HEK293 (cell line): ENCODE measurements around the gene BTG2.

ENCODE experiments used
- CTCF ChIA-PET: fragments of 350-600 bp; formaldehyde crosslinking; extraction: SDS; loops from one replicate; lab custom pipeline; 2021; ENCODE audit warnings: antibody characterized with exemption; lab: Yijun Ruan, JAX
- POLR2A ChIA-PET: fragments of 300-600 bp; formaldehyde crosslinking; extraction: SDS; loops from one replicate; lab custom pipeline; 2020; ENCODE audit warnings: antibody characterized with exemption, inconsistent platforms; lab: Yijun Ruan, JAX
- H3K27ac ChIP-seq: fragments of 200-500 bp; sonication (Bioruptor generic); 2 replicates; pipeline ENCODE4 v1.5.1; 2014; ENCODE audit warnings: low read depth, low read length, control low read depth, inconsistent platforms; ENCODE audit errors: extremely low read depth
- H3K36me3 ChIP-seq, 2 experiments: fragments of 200-500 bp in 1 of 2; sonication (Bioruptor generic) in 1 of 2; 1 replicate in 1 of 2; 2 replicates in 1 of 2; pipeline ENCODE4 v1.5.1; 2014 to 2017; ENCODE audit warnings: inconsistent platforms in 2 of 2, low read length in 2 of 2; ENCODE audit not compliant: control insufficient read depth in 2 of 2, insufficient read depth in 1 of 2
- H3K4me1 ChIP-seq: fragments of 200-500 bp; sonication (Bioruptor generic); 2 replicates; pipeline ENCODE4 v1.5.1; 2014; ENCODE audit warnings: mild to moderate bottlenecking, low read length, inconsistent platforms; ENCODE audit not compliant: control insufficient read depth, insufficient read depth
- H3K4me3 ChIP-seq: 2 replicates; pipeline ENCODE4 v1.5.1; 2011; ENCODE audit warnings: low read depth, mild to moderate bottlenecking, control low read depth, low read length, moderate library complexity
- H3K9me3 ChIP-seq: fragments of 200-500 bp; sonication (Bioruptor generic); 2 replicates; pipeline ENCODE4 v1.5.1; 2014; ENCODE audit warnings: low read depth, low read length, inconsistent platforms; ENCODE audit not compliant: control insufficient read depth, insufficient read depth
- GLIS1 ChIP-seq: fragments of 450-650 bp; formaldehyde crosslinking; IDR thresholded peaks from 2 replicates; pipeline ENCODE4 v1.5.1; 2016; ENCODE audit warnings: missing biosample characterization, missing genetic modification characterization
- MEIS1 ChIP-seq: sonication (generic); formaldehyde crosslinking; IDR thresholded peaks from 2 replicates; pipeline ENCODE4 v1.8.1; 2022; ENCODE audit warnings: missing genetic modification reagents, mild to moderate bottlenecking, borderline replicate concordance
- PRDM1 ChIP-seq: fragments of 450-650 bp; formaldehyde crosslinking; IDR thresholded peaks from 2 replicates; pipeline ENCODE4; 2016; ENCODE audit warnings: missing biosample characterization, missing genetic modification characterization
- ZNF10 ChIP-seq: fragments of 450-650 bp; formaldehyde crosslinking; IDR thresholded peaks from 2 replicates; pipeline ENCODE4 v1.5.1; 2017; ENCODE audit warnings: missing biosample characterization, missing genetic modification characterization
- ZNF324 ChIP-seq: fragments of 450-650 bp; formaldehyde crosslinking; IDR thresholded peaks from 2 replicates; pipeline ENCODE4 v1.5.1; 2016; ENCODE audit warnings: missing biosample characterization, missing genetic modification characterization
- ZNF341 ChIP-seq: fragments of 450-650 bp; formaldehyde crosslinking; IDR thresholded peaks from 2 replicates; pipeline ENCODE4; 2016; ENCODE audit warnings: low read depth, missing biosample characterization, missing genetic modification characterization
- ZNF585B ChIP-seq: fragments of 450-650 bp; formaldehyde crosslinking; IDR thresholded peaks from 2 replicates; pipeline ENCODE4 v1.5.1; 2016; ENCODE audit warnings: missing biosample characterization, missing genetic modification characterization
- TF ChIP-seq, protein P1 (sequence below): fragments of 450-650 bp; formaldehyde crosslinking; IDR thresholded peaks from 2 replicates; pipeline ENCODE4 v1.5.1; 2017; ENCODE audit warnings: missing biosample characterization, missing genetic modification characterization
- TF ChIP-seq, protein P2 (sequence below): fragments of 450-650 bp; formaldehyde crosslinking; conservative IDR thresholded peaks from 2 replicates; pipeline ENCODE4 v1.5.1; 2016; ENCODE audit warnings: low read depth, missing biosample characterization, missing genetic modification characterization

BTG2 gene

DNA sequence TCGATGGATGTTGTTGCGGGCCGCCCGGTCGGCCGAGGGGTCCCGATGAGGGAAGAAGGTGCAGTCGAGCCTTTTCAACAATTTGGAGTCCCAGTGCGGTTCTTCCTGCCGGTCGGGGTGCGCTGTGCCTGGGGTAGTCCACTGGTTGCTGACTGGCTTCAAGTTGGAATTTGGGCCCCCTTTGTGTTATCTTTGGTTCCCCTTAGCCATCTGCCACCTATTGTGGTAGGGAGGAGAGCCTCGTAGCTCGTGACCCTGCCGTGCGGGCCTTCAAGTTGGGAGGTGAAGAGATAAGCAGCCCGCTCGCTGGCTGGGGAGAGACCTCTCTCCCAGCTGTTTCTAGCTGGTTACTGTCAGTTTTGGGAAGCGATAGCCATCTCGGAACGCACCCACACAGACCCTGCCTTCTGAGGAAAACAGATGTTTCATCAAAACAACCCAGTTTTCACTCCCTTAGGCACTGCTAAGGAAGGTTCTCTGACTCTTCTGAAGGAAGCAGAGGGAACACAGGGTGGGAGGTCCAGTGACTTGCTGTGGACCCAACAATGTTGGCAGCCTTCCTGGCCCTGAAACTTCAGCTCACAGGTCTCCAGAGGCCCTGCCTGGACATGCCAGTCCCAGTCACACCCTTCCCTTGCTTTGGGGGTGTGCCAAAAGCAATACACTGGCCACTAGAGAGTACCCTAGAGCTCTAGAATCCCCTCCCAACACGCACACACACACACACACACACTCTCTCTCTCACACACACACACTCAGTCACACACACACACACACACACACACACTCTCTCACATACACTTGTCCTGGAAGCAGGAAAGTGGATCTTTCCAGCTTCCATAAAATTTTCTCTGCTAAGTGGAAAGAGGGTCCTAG is 1.0 kb downstream of the BTG2 start (continued):
- TF ChIP-seq, protein P1, sequence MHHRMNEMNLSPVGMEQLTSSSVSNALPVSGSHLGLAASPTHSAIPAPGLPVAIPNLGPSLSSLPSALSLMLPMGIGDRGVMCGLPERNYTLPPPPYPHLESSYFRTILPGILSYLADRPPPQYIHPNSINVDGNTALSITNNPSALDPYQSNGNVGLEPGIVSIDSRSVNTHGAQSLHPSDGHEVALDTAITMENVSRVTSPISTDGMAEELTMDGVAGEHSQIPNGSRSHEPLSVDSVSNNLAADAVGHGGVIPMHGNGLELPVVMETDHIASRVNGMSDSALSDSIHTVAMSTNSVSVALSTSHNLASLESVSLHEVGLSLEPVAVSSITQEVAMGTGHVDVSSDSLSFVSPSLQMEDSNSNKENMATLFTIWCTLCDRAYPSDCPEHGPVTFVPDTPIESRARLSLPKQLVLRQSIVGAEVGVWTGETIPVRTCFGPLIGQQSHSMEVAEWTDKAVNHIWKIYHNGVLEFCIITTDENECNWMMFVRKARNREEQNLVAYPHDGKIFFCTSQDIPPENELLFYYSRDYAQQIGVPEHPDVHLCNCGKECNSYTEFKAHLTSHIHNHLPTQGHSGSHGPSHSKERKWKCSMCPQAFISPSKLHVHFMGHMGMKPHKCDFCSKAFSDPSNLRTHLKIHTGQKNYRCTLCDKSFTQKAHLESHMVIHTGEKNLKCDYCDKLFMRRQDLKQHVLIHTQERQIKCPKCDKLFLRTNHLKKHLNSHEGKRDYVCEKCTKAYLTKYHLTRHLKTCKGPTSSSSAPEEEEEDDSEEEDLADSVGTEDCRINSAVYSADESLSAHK = peak; percentile 57; the same call in 1 of the 2 replicates
- no peak for TF ChIP-seq MEIS1 (CRISPR knock-in tag)
- no peak for TF ChIP-seq ZNF10 (tag by site-specific recombination)

DNA sequence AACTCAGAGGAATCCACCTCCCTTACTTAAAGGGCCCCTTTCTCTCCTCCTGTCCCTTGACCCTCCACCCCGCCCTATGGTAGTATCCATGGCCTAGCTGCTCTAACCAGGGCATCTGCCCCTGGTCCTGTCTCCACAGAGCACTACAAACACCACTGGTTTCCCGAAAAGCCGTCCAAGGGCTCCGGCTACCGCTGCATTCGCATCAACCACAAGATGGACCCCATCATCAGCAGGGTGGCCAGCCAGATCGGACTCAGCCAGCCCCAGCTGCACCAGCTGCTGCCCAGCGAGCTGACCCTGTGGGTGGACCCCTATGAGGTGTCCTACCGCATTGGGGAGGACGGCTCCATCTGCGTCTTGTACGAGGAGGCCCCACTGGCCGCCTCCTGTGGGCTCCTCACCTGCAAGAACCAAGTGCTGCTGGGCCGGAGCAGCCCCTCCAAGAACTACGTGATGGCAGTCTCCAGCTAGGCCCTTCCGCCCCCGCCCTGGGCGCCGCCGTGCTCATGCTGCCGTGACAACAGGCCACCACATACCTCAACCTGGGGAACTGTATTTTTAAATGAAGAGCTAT is 1.7 kb downstream of the BTG2 start:
- Histone ChIP-seq H3K9me3 (no peaks in the 10 kb centered on the region), H3K4me1 (peaks cover 16% of the 10 kb centered on the region; the same call in 1 of the 2 replicates), H3K27ac (peak overlapping the region; percentile 95; the same call in 1 of the 2 replicates), H3K4me3 (peak overlapping the region; percentile 91), H3K36me3 (peaks cover 6 to 38% of the 10 kb centered on the region in 2 experiments; a peak in 2 of 3 replicates)
- CTCF ChIA-PET = interaction anchor here (0.5 to 7.0 kb wide), 14 partner anchors 9 to 1870 kb away, joined by 3 to 75 read pairs (median 6); no protein-coding TSS in a partner anchor
- TF ChIP-seq, protein P2, sequence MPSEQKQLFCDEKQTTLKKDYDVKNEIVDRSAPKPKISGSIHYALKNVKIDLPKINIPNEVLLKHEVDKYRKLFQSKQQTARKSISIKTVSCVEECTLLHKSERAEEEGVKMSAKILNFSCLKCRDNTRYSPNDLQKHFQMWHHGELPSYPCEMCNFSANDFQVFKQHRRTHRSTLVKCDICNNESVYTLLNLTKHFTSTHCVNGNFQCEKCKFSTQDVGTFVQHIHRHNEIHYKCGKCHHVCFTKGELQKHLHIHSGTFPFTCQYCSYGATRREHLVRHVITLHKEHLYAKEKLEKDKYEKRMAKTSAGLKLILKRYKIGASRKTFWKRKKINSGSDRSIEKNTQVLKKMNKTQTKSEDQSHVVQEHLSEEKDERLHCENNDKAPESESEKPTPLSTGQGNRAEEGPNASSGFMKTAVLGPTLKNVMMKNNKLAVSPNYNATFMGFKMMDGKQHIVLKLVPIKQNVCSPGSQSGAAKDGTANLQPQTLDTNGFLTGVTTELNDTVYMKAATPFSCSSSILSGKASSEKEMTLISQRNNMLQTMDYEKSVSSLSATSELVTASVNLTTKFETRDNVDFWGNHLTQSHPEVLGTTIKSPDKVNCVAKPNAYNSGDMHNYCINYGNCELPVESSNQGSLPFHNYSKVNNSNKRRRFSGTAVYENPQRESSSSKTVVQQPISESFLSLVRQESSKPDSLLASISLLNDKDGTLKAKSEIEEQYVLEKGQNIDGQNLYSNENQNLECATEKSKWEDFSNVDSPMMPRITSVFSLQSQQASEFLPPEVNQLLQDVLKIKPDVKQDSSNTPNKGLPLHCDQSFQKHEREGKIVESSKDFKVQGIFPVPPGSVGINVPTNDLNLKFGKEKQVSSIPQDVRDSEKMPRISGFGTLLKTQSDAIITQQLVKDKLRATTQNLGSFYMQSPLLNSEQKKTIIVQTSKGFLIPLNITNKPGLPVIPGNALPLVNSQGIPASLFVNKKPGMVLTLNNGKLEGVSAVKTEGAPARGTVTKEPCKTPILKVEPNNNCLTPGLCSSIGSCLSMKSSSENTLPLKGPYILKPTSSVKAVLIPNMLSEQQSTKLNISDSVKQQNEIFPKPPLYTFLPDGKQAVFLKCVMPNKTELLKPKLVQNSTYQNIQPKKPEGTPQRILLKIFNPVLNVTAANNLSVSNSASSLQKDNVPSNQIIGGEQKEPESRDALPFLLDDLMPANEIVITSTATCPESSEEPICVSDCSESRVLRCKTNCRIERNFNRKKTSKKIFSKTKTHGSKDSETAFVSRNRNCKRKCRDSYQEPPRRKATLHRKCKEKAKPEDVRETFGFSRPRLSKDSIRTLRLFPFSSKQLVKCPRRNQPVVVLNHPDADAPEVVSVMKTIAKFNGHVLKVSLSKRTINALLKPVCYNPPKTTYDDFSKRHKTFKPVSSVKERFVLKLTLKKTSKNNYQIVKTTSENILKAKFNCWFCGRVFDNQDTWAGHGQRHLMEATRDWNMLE (tag by site-specific recombination) = 0 out of 2 replicates have a peak, but pooled peaks have one; percentile 9
- 0 out of 2 replicates have a peak, but pooled peaks have one; percentile 3 for TF ChIP-seq PRDM1
- peak; percentile 14; the same call in 1 of the 2 replicates for TF ChIP-seq ZNF324 (tag by site-specific recombination)
- TF ChIP-seq ZNF341 (tag by site-specific recombination) = no peak
- POLR2A ChIA-PET = interaction anchor here (0.6 to 7.8 kb wide), 13 partner anchors 10 to 320 kb away, joined by 3 to 90 read pairs (median 20); partner anchors contain the start of gene ATP2B4

DNA sequence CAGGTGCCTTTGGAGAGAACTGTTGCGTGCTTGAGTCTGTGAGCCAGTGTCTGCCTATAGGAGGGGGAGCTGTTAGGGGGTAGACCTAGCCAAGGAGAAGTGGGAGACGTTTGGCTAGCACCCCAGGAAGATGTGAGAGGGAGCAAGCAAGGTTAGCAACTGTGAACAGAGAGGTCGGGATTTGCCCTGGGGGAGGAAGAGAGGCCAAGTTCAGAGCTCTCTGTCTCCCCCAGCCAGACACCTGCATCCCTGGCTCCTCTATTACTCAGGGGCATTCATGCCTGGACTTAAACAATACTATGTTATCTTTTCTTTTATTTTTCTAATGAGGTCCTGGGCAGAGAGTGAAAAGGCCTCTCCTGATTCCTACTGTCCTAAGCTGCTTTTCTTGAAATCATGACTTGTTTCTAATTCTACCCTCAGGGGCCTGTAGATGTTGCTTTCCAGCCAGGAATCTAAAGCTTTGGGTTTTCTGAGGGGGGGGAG is 2.4 kb downstream of the BTG2 start:
- Histone ChIP-seq H3K9me3 (no peaks in the 10 kb centered on the region), H3K27ac (no peak overlapping the region)
- TF ChIP-seq GLIS1 (tag by site-specific recombination) = peak; percentile 84
- TF ChIP-seq ZNF585B = no peak
- TF ChIP-seq, all 188 proteins: peak for 1
- Histone ChIP-seq H3K4me3 (peak overlapping the region; percentile 28), H3K36me3 (peaks cover 6 to 38% of the 10 kb centered on the region in 2 experiments; a peak in 2 of 3 replicates), H3K4me1 (peaks cover 16% of the 10 kb centered on the region; the same call in 1 of the 2 replicates)
- CTCF ChIA-PET = interaction anchor here (0.5 to 7.0 kb wide), 14 partner anchors 9 to 1870 kb away, joined by 3 to 75 read pairs (median 6); no protein-coding TSS in a partner anchor
- POLR2A ChIA-PET = interaction anchor here (0.6 to 7.8 kb wide), 5 partner anchors 9 to 240 kb away, joined by 3 to 90 read pairs (median 32); no protein-coding TSS in a partner anchor
